Panc1 (cell line): ENCODE measurements around the gene FECH. TPM values are rescaled to one million over a fixed set of nuclear protein-coding genes. Genes with fewer than 3 reads are reported as not detected.

Experiments
- total RNA-seq: library from RNA; stranded (reverse); gene quantifications from one replicate; pipeline ENCODE4 v1.2.1, GENCODE V29; 2021; ENCODE audit not compliant: unreplicated experiment

Gene FECH
- total RNA-seq, 1 experiment from 2014 or later = 25.2 TPM

Other genes starting within 250 kb of the FECH start
- gene ST8SIA3, start 234.1 kb downstream of the FECH start, total RNA-seq = not detected
- 0.59 TPM for gene ONECUT2, start 151.3 kb downstream of the FECH start, total RNA-seq
- gene NARS1, start 35.1 kb upstream of the FECH start, total RNA-seq = 121 TPM
- 12.5 TPM for gene ATP8B1, start 216.6 kb upstream of the FECH start, total RNA-seq